Omental fat pad (tissue), 4 donors: Measurements from ENCODE around the gene NOBOX. TPM values are rescaled to one million over a fixed set of nuclear protein-coding genes. Genes with fewer than 3 reads are reported as not detected.
"Not testable (repeated sequence)": the region's sequence is repeated elsewhere in the genome, so short reads cannot be mapped to it uniquely, and the experiment has no call there.

ENCODE experiments used
- ATAC-seq: fragments of 150-250 bp; one replicate; pipeline ENCODE4 v1.9.1; 2016; ENCODE audit warnings: mild to moderate bottlenecking, moderate library complexity; ENCODE audit not compliant: low FRiP score
- DNase-seq: peaks from one replicate; pipeline ENCODE4 v3.0.0-alpha.2; 2019; ENCODE audit warnings: low spot score
- total RNA-seq, 4 donors: library from RNA; depleted of rRNA; stranded (reverse); fragments of >200 nt; gene quantifications; one replicate each; pipeline ENCODE4 v1.1.0, GENCODE V29; 2016
- TF ChIP-seq, protein P1 (sequence below), 3 donors: fragments of 450-650 bp; IDR thresholded peaks; one replicate each; pipeline ENCODE4 v1.5.1; 2016 to 2017; ENCODE audit warnings: antibody characterized with exemption in 3 of 3, mild to moderate bottlenecking in 3 of 3, moderate library complexity in 2 of 3

The NOBOX gene
- total RNA-seq, 4 donors from 2014 or later = not detected

DNA sequence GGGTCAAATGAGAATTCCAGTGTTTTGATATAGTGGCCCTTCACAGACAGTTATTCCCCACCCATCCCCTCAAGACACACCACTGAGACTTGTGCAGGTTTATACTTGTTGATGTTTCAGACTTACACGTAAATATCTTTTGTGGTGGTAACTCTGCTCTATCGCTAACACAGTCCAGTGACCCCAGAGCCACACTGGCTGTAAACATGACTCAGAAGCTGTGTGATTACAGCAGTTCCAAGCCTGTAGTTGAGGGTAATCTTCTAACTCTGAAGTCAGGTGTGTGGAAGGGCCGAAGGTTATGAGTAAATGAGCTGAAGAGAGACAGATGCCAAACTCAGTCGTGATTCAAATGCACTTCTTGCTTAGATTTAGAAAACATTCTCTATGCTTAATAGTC, 19.4 kb downstream of the NOBOX start:
- DNase-seq (no peak), ATAC-seq (peak; percentile 37)
- TF ChIP-seq, protein P1, sequence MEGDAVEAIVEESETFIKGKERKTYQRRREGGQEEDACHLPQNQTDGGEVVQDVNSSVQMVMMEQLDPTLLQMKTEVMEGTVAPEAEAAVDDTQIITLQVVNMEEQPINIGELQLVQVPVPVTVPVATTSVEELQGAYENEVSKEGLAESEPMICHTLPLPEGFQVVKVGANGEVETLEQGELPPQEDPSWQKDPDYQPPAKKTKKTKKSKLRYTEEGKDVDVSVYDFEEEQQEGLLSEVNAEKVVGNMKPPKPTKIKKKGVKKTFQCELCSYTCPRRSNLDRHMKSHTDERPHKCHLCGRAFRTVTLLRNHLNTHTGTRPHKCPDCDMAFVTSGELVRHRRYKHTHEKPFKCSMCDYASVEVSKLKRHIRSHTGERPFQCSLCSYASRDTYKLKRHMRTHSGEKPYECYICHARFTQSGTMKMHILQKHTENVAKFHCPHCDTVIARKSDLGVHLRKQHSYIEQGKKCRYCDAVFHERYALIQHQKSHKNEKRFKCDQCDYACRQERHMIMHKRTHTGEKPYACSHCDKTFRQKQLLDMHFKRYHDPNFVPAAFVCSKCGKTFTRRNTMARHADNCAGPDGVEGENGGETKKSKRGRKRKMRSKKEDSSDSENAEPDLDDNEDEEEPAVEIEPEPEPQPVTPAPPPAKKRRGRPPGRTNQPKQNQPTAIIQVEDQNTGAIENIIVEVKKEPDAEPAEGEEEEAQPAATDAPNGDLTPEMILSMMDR (IDR thresholded peaks at IDR 0.05) = no peak

DNA sequence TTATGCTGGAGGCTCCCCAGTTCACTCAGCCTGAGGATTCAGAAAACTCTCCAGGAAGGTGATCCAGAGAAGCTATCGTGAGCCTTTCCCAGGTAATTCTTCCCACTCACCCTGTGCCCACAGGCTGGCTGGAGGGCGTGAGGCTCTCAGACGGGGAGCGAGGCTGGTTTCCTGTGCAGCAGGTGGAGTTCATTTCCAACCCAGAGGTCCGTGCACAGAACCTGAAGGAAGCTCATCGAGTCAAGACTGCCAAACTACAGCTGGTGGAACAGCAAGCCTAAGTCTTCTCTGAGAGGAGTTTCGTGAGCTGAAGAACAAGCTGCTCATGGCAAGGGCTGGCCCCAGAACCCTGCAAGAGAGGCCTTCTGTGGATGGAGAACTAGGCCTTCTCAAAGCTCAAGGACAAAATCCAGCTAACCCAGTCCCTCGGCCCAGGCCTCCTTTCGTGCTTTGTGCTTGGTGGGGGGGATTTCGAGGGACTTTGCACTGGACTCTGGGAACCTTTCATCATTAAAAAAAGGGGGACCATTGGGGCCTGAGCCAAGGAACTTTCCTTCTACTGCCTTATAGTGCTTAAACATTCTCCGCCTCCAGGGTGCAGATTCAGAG, 23.6 kb downstream of the NOBOX start:
- DNase-seq (no peak), ATAC-seq (no peak)
- TF ChIP-seq, protein P1 (IDR thresholded peaks at IDR 0.05) = no peak

DNA sequence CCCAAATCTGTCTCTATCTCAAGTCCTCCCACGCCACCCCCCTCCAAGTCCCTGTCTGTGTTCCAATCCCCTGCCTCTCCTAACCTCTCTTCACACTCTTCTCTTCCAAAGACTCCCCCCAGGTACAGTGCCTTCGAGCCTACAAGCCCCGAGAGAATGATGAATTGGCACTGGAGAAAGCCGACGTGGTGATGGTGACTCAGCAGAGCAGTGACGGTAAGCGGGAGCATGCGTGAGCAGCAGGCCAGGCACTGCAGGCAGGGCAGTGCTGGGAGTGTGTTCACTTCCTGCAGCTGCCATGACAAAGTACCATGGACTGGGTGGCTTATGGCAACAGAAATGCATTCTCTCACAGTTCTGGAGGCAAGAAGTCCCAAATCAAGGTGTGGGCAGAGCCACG, 24.8 kb downstream of the NOBOX start:
- DNase-seq (no peak), ATAC-seq (no peak)
- TF ChIP-seq, protein P1 (IDR thresholded peaks at IDR 0.05) = no peak

DNA sequence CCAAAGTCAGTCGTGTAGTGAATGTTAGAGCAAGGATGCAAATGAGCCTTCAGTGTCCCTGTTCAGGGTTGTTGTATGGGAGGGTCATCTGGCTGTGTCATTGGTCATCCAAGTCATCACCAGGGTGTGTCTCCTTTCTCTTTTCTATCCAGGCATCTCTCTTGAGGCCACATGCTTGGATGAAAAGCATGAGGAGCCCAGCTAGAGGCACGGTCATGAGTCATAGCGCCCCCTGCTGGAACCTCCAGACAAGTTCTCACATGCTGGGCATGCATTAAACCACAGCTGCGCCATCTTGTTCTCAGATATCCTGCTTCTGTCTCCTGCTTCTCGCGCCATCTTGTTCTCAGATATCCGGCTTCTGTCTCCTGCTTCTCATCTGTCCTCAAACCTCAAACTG, 34.3 kb downstream of the NOBOX start:
- not testable (repeated sequence) for DNase-seq, ATAC-seq

DNA sequence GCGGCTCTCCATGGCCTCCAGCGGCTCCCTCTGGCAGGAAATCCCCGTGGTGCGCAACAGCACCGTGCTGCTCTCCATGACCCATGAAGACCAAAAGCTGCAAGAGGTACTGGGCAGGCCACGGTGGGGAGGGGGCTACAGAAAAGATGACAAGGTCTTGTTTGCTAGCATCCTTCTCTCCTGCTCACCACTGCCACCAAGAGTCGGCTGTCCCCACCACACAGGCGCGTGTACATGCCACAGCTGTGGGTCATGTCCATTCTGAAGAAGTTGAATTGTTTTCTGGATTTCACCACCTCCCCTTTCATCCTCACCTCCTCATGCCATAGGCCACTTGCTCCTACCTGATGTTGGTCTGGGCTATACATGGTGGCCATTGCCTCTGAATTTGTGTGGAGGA, 36.2 kb downstream of the NOBOX start:
- not testable (repeated sequence) for DNase-seq, ATAC-seq

DNA sequence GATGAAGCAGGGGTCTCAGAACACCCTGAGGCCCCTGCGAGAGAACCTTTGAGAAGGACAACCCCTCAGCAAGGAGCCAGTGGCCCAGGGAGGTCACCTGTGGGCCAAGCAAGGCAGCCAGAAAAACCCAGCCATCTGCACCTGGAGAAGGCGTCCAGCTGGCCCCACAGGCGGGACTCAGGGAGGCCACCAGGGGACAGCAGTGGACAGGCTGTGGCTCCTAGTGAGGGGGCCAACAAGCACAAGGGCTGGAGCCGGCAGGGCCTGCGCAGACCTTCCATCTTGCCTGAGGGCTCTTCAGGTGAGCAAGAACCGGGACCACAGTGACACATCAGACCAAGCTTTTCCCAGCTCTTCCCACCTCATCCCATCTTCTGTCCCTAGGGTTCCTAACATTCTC, 38.0 kb downstream of the NOBOX start:
- DNase-seq, ATAC-seq: not testable (repeated sequence)

DNA sequence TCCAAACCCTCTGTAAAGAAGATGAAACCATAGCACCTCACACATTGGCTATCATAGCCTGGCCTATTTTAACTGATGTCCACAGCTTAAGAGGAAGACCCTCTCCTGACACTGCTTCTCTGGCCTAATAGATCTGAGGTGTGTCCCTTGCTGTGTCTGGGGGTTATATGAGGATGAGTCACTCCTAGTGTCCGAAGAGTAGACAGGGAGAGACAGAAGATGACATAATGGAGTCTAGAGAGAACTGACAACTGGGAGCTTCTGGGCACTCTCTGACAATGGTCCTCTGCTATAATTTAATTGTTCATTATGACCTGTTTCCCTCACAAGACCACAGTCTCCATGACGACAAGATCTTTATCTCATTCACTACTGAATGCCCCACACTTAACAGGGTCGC, 41.4 kb downstream of the NOBOX start:
- not testable (repeated sequence) for DNase-seq, ATAC-seq

DNA sequence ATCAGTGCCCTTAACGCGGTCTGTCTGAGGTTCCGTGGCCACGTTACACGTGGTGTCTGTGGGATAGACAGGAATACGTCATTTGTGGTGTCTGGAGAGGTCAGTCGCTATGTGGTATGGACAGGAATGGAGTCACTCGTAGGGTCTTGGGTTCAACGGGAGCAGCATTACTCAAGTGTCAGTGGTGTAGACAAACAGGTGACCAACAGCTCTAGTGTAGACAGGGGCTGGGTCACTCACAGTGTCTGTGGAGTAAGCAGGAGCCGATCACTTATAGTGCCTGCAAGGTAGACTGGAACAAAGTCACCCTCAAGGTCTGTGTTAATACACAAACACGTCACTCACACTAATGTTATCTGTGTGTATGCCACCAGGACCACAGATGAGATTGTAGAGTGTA, 46.6 kb downstream of the NOBOX start:
- not testable (repeated sequence) for ATAC-seq, DNase-seq

DNA sequence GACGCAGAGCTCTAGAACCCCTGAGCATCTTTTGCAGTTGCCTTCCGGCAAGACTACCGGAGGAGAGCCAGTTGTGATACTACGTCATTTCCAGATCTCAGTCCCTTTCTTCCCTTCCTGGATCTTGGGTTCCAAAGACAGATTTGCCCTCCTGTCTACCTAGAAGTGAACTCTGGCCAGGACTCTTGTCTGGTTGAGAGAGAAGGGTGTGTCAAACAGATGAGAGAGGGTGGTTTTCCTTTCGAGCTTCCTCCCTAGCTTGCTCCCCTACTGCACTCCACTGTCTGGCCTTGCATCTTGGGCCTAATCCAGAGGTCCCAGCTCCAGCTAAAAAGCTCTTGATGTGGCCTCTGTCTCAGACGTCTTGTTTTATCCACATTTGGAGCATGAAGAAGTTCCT, 47.3 kb downstream of the NOBOX start:
- ATAC-seq = not testable (repeated sequence)

DNA sequence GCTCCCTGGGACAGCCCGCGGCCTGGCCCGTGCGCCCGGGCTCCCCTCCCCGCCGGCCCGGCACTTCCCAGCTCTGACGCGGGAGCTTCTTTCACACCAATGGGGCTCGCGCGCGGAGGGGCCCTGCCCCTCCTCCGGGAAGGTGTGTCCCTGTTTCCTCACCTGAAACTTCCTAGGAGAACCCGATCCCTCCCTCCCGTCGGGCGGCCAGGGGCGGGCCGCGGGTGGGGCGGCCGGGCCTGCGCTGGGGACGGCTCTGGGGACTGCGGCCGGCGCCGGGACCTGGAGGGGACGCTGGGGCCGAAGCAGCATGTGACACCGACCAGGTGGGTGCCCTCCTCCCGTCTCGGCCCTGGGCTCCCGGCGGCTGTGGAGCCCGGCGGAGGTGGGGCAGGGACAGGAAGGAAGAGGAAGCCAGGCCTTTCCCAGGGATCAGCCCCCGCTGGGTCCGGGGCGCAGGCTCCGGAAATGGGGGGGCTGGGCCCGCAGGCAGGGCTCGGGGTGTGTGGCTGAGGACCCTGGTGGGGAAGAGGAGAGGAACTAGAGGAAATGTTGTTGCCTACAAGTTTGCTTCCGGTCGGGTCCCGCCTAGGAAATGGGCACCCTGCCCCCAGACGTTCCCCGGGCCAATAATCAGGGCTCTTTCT, 48.2 kb downstream of the NOBOX start, which contains the start of gene ARHGEF5:
TSS of gene ARHGEF5 (plus strand) at position 227 of the 647 bp plus-strand sequence. CDS start 7,268 bp downstream, outside the sequence.
- peak; percentile 98 for ATAC-seq
- DNase-seq = not testable (repeated sequence)

More for the DNA sequence above, 47.3 kb downstream of the NOBOX start:
- DNase-seq = not testable (repeated sequence)

DNA sequence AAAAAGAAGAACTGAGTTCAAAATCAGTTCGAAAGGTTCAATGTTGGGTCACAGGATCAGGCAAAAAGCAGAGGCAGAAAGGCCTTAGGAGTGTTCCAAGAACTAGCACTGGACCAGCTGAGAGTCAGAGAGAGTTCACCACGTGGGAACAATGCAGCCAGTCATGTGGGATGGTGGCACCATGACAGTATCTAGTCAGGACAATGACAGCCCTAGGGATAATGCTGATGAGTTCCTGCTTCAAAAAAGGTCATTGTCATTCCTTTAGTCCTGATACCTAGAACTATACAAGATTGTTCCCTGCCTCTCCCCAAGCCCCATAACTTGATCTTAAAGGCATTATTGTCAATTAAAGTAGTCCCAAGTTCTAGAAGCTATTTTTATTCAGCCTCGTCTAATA, 51.8 kb downstream of the NOBOX start:
- ATAC-seq, DNase-seq: not testable (repeated sequence)

DNA sequence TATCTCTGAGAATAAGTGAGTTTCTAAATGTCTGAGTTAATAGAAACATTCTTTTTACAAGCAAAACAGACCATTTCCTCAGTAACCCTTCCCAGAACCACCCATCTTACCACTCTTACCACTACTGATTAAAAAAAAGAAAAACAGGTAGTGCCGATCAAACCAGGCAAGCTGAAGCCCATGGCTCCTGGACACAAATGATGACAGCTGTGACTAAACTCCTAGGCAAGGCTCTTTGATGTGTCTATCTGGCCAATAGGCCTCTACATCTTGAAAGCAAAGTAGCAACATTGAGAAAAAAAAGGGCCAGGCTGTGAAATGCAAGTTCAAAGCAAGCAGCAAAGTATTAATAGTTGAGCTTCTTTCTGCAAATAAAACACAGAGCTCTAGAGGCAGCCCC, 54.9 kb downstream of the NOBOX start:
- not testable (repeated sequence) for ATAC-seq, DNase-seq
